HK-2 (cell line): Measurements from ENCODE around the gene ARFRP1.
"Not testable (repeated sequence)": the region's sequence is repeated elsewhere in the genome, so short reads cannot be mapped to it uniquely, and the experiment has no call there.

Experiments
- DNase-seq: peaks from one replicate; pipeline ENCODE4 v3.0.0-alpha.2; 2018; ENCODE audit not compliant: unreplicated experiment

ARFRP1 gene

GRCh38 chr20:63732118-63733095, 24.6 kb upstream of the ARFRP1 start:
- no peak for DNase-seq

GRCh38 chr20:63731410-63731809, 23.6 kb upstream of the ARFRP1 start:
- DNase-seq: no peak

- not testable (repeated sequence) for DNase-seq
Observed at GRCh38 chr20:63730189-63730733, 22.5 kb upstream of the ARFRP1 start.

GRCh38 chr20:63722967-63723622, 15.3 kb upstream of the ARFRP1 start:
- DNase-seq: not testable (repeated sequence)

GRCh38 chr20:63718996-63719395, 11.2 kb upstream of the ARFRP1 start:
- DNase-seq: no peak

- DNase-seq: no peak
Observed at GRCh38 chr20:63714858-63715257, 7.1 kb upstream of the ARFRP1 start.

GRCh38 chr20:63712191-63712590, 4.4 kb upstream of the ARFRP1 start:
- DNase-seq: no peak

GRCh38 chr20:63711085-63711645, 3.4 kb upstream of the ARFRP1 start:
- DNase-seq: no peak

- no peak for DNase-seq
Observed at GRCh38 chr20:63709149-63709527, 1.4 kb upstream of the ARFRP1 start.

- no peak for DNase-seq
Observed at GRCh38 chr20:63708301-63709148, 749 bp upstream of the ARFRP1 start.

- peak; percentile 71 for DNase-seq
Observed at GRCh38 chr20:63706852-63707557, 771 bp downstream of the ARFRP1 start.

- no peak for DNase-seq
Observed at GRCh38 chr20:63706027-63706695, 1.6 kb downstream of the ARFRP1 start.

GRCh38 chr20:63705232-63706026, 2.3 kb downstream of the ARFRP1 start:
- DNase-seq: no peak

- no peak for DNase-seq
Observed at GRCh38 chr20:63704749-63705117, 3.0 kb downstream of the ARFRP1 start.

- DNase-seq: no peak
Observed at GRCh38 chr20:63703976-63704748, 3.6 kb downstream of the ARFRP1 start.

GRCh38 chr20:63703471-63703975, 4.3 kb downstream of the ARFRP1 start:
- DNase-seq: no peak

GRCh38 chr20:63702751-63703470, 4.9 kb downstream of the ARFRP1 start:
- peak; percentile 8 for DNase-seq
